ENCODE data around the gene RIN3.

The RIN3 gene

GRCh38 chr14:92731622-92732115 is 218.1 kb downstream of the RIN3 start:
- Mint-ChIP-seq H3K4me1 (peaks cover 8% of the 10 kb centered on the region), H3K27ac (no peak overlapping the region), H3K4me3 (no peak overlapping the region), H3K9me3 (peaks cover 8% of the 10 kb centered on the region), H3K36me3 (ENCODE audit: low read depth) (peaks cover 45% of the 10 kb centered on the region), H3K27me3 (ENCODE audit: low read depth) (no peaks in the 10 kb centered on the region)
- TF ChIP-seq, protein P1, sequence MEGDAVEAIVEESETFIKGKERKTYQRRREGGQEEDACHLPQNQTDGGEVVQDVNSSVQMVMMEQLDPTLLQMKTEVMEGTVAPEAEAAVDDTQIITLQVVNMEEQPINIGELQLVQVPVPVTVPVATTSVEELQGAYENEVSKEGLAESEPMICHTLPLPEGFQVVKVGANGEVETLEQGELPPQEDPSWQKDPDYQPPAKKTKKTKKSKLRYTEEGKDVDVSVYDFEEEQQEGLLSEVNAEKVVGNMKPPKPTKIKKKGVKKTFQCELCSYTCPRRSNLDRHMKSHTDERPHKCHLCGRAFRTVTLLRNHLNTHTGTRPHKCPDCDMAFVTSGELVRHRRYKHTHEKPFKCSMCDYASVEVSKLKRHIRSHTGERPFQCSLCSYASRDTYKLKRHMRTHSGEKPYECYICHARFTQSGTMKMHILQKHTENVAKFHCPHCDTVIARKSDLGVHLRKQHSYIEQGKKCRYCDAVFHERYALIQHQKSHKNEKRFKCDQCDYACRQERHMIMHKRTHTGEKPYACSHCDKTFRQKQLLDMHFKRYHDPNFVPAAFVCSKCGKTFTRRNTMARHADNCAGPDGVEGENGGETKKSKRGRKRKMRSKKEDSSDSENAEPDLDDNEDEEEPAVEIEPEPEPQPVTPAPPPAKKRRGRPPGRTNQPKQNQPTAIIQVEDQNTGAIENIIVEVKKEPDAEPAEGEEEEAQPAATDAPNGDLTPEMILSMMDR (IDR thresholded peaks at IDR 0.05; ENCODE audit: unreplicated experiment in 3 of 3) = no peak

DNA sequence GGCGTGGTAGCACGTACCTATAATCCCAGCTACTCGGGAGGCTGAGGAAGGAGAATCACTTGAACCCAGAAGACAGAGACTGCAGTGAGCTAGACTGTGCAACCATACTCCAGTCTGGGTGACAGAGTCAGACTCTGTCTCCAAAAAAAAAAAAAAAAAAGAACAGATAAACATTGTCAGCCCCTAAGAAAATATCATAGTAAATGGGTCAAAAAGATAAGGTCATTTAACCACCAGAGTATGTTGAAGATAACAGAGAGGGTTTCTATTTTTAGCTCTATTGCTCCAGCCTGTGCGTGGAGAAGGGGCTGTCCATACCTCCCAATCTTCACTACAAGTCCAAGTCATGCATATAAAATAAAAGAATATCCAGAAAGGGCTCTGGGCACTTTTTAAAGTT is 219.4 kb downstream of the RIN3 start:
- H3K9me3 Mint-ChIP-seq = peaks cover 8% of the 10 kb centered on the region
- no peaks in the 10 kb centered on the region for H3K27me3 Mint-ChIP-seq (ENCODE audit: low read depth)
- H3K36me3 Mint-ChIP-seq (ENCODE audit: low read depth) = peaks cover 36% of the 10 kb centered on the region
- TF ChIP-seq, protein P1 (IDR thresholded peaks at IDR 0.05; ENCODE audit: unreplicated experiment in 3 of 3) = no peak
- no peak overlapping the region for H3K4me3 Mint-ChIP-seq
- peaks cover 8% of the 10 kb centered on the region for H3K4me1 Mint-ChIP-seq
- no peak overlapping the region for H3K27ac Mint-ChIP-seq

DNA sequence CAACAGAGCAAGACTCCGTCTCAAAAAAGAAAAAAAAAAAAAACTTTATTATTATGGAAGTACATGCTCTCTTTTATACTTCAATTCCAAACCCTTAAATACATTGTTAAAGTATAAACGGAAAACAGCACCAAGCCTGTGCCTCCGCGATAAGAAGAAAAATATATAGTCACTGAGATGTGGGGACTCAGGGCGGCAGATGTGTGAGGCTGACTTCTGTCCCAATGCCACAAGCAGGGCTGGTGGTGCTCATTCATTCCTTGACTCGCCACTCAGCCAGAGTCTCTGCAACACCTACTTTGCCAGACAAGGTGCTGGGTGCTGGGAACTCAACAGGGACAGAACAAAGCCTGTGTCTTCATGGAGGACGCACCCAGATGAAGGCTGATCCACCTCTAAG is 221.0 kb downstream of the RIN3 start:
- TF ChIP-seq, protein P1 (IDR thresholded peaks at IDR 0.05; ENCODE audit: unreplicated experiment in 3 of 3) = no peak
- H3K27me3 Mint-ChIP-seq (ENCODE audit: low read depth) = no peaks in the 10 kb centered on the region
- H3K36me3 Mint-ChIP-seq (ENCODE audit: low read depth) = peaks cover 38% of the 10 kb centered on the region
- peaks cover 6% of the 10 kb centered on the region for H3K4me1 Mint-ChIP-seq
- no peak overlapping the region for H3K4me3 Mint-ChIP-seq
- H3K27ac Mint-ChIP-seq = no peak overlapping the region
- H3K9me3 Mint-ChIP-seq = peaks cover 8% of the 10 kb centered on the region

DNA sequence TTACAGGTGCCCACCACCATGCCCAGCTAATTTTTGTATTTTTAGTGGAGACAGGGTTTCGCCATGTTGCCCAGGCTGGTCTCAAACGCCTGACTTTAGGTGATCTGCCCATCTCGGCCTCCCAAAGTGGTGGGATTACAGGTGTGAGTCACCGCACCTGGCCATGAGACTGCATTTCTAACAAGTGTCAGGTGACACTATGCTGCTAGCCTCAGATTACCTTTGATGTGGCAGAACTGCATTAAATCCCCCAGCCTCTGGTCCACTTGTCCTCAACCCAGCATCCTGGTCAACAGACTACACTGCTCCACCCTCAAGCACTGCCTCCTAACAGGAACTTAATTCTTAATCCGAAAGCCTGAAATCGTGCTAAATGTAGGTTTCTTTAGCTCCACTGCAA is 221.8 kb downstream of the RIN3 start:
- Mint-ChIP-seq H3K27me3 (ENCODE audit: low read depth) (no peaks in the 10 kb centered on the region), H3K36me3 (ENCODE audit: low read depth) (peaks cover 36% of the 10 kb centered on the region), H3K4me3 (no peak overlapping the region), H3K27ac (no peak overlapping the region), H3K9me3 (peaks cover 8% of the 10 kb centered on the region), H3K4me1 (no peaks in the 10 kb centered on the region)
- TF ChIP-seq, protein P1 (IDR thresholded peaks at IDR 0.05; ENCODE audit: unreplicated experiment in 3 of 3) = no peak

DNA sequence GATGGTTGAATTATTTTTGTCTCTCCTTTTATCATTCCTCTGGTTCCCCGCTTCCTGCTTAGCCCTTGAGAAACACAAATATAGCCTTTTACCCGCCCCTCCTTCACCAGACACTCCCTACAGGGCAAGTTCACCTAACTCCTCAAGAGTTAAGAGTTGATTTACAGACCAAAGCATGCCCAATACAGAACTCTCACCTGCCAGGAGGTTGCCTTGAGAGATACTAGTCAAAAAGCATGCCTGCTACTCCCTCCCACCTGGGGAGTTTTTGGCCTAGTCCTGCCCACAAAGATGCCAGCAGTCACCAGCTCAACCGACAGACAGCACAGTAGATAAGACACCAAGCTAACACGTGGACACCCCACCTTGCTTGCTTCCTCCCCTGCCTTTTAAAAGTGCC is 223.6 kb downstream of the RIN3 start:
- H3K9me3 Mint-ChIP-seq = no peaks in the 10 kb centered on the region
- no peak overlapping the region for H3K4me3 Mint-ChIP-seq
- no peaks in the 10 kb centered on the region for H3K27me3 Mint-ChIP-seq (ENCODE audit: low read depth)
- H3K4me1 Mint-ChIP-seq = no peaks in the 10 kb centered on the region
- peaks cover 21% of the 10 kb centered on the region for H3K36me3 Mint-ChIP-seq (ENCODE audit: low read depth)
- TF ChIP-seq, protein P1 (IDR thresholded peaks at IDR 0.05; ENCODE audit: unreplicated experiment in 3 of 3) = no peak
- H3K27ac Mint-ChIP-seq = peak overlapping the region in 2 of 3 experiments; percentile 38 to 53

GRCh38 chr14:92737619-92738188 is 224.1 kb downstream of the RIN3 start:
- H3K4me1 Mint-ChIP-seq = no peaks in the 10 kb centered on the region
- no peaks in the 10 kb centered on the region for H3K27me3 Mint-ChIP-seq (ENCODE audit: low read depth)
- TF ChIP-seq, protein P1 (IDR thresholded peaks at IDR 0.05; ENCODE audit: unreplicated experiment in 3 of 3) = no peak
- peak overlapping the region in 2 of 3 experiments; percentile 38 to 53 for H3K27ac Mint-ChIP-seq
- H3K4me3 Mint-ChIP-seq = no peak overlapping the region
- H3K9me3 Mint-ChIP-seq = no peaks in the 10 kb centered on the region
- peaks cover 16% of the 10 kb centered on the region for H3K36me3 Mint-ChIP-seq (ENCODE audit: low read depth)

Data from nephron (organoid).